IPS-15b (cell line): ENCODE data around the gene ZNF846.

ENCODE experiments used
- H3K27me3 ChIP-seq: one replicate; pipeline ENCODE4 v1.6.1; 2013; ENCODE audit warnings: low read length; ENCODE audit not compliant: control insufficient read depth, insufficient read depth
- H3K36me3 ChIP-seq: one replicate; pipeline ENCODE4 v1.6.1; 2013; ENCODE audit warnings: low read length; ENCODE audit not compliant: control insufficient read depth, insufficient read depth
- H3K4me1 ChIP-seq: one replicate; pipeline ENCODE4 v1.6.1; 2013; ENCODE audit warnings: mild to moderate bottlenecking, low read length; ENCODE audit not compliant: control insufficient read depth, insufficient read depth
- H3K4me3 ChIP-seq: one replicate; pipeline ENCODE4 v1.5.1; 2013; ENCODE audit warnings: low read depth, low read length
- H3K9ac ChIP-seq: one replicate; pipeline ENCODE4 v1.6.1; 2013; ENCODE audit warnings: low read depth, mild to moderate bottlenecking, low read length
- H3K9me3 ChIP-seq: one replicate; pipeline ENCODE4 v1.6.1; 2013; ENCODE audit warnings: mild to moderate bottlenecking, low read length; ENCODE audit not compliant: control insufficient read depth, insufficient read depth

The ZNF846 gene

DNA sequence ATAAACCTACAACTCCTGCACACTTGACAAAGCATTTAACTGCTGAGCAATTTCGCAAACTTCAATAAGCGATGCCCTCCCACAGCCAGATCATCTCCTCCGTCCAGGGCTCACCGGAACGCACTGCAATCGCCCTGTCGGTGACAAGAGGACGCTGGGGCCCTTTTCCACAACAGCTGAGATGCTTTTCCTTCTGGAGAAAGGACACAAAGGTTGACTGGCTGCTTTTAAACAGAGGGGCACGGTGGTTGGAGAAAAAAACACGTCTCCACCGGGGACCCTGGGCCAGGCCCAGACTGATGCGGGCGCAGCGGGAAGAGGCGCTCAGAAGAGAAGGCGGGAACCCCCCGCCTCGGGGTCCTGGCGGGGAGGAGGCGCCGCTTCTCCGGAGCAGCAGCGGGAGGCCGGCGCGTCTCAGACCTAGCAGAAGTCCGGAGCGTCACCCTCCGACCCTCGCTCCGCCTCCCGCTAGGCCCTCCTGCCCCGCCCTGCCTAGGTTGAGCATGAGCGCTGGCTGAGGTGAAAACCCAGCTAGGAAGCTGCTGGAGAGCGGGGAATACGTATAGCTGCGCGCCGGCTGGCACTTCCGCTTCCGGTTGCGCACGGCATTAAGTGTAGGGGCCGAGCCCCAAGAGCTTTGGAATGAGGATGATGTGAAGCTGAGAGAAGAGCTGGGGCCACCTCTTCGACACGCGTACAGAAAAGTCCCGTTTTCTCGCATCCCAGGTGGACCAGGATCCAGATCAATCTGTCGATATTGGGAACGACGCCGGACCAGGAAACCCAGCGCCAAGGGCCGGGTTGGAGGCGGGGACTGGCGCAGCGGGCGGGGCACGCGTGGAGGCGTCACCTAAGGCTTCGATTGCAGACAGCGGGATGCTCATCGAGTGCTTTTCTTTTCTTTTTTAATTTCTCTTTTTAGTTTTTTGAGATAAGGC is at the start of gene ZNF846:
Gene ZNF846 (minus strand): TSS at position 564 of the 938 bp plus-strand sequence. CDS start 3,788 bp downstream, outside the sequence.
- no peaks in the 10 kb centered on the region for H3K36me3 ChIP-seq

GRCh38 chr19:9818175-9818733 is 49.7 kb upstream of the ZNF846 start:
- peaks cover 4% of the 10 kb centered on the region for H3K4me1 ChIP-seq
- peak overlapping the region; percentile 96 for H3K9ac ChIP-seq
- no peaks in the 10 kb centered on the region for H3K27me3 ChIP-seq
- H3K4me3 ChIP-seq = peak overlapping the region; percentile 98
- H3K36me3 ChIP-seq = peaks cover 2% of the 10 kb centered on the region
- H3K9me3 ChIP-seq = no peaks in the 10 kb centered on the region

More for the DNA sequence above, at the start of gene ZNF846:
- Histone ChIP-seq H3K9ac (peak within 1 kb of the TSS; percentile 92), H3K27me3 (no peaks in the 10 kb centered on the region), H3K4me1 (no peaks in the 10 kb centered on the region), H3K4me3 (peak within 1 kb of the TSS; percentile 91), H3K9me3 (no peaks in the 10 kb centered on the region)

GRCh38 chr19:9811139-9811538 is 42.6 kb upstream of the ZNF846 start:
- Histone ChIP-seq H3K9me3 (no peaks in the 10 kb centered on the region), H3K36me3 (peaks cover 16% of the 10 kb centered on the region), H3K27me3 (no peaks in the 10 kb centered on the region), H3K4me1 (no peaks in the 10 kb centered on the region), H3K4me3 (no peak overlapping the region), H3K9ac (no peak overlapping the region)

GRCh38 chr19:9808855-9809824 is 40.6 kb upstream of the ZNF846 start:
- Histone ChIP-seq H3K9ac (no peak overlapping the region), H3K36me3 (peaks cover 14% of the 10 kb centered on the region)

DNA sequence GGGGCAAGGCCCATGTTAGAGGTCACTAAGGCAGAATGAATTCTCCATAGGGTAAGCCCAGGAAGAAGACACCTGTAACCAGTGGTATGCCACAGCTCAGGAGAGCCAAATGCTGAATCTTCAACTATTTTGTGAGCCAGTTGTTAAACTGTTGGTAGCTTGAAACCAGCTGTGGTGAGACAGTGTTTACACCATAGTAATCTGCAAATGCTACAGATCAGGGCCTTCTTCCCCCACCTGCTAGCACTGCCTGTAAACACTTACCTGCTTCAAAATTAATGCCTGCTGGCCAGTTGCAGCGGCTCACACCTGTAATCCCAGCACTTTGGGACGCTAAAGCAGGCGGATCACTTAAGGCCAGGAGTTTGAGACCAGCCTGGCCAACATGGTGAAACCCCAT is 38.3 kb upstream of the ZNF846 start:
- Histone ChIP-seq H3K4me1 (no peaks in the 10 kb centered on the region), H3K9me3 (no peaks in the 10 kb centered on the region), H3K9ac (no peak overlapping the region), H3K4me3 (no peak overlapping the region), H3K27me3 (no peaks in the 10 kb centered on the region), H3K36me3 (peaks cover 10% of the 10 kb centered on the region)

More at GRCh38 chr19:9808855-9809824, 40.6 kb upstream of the ZNF846 start:
- H3K9me3 ChIP-seq = no peaks in the 10 kb centered on the region
- H3K27me3 ChIP-seq = no peaks in the 10 kb centered on the region
- H3K4me1 ChIP-seq = no peaks in the 10 kb centered on the region
- H3K4me3 ChIP-seq = no peak overlapping the region

- Histone ChIP-seq H3K4me3 (no peak overlapping the region), H3K27me3 (no peaks in the 10 kb centered on the region), H3K36me3 (no peaks in the 10 kb centered on the region), H3K9me3 (no peaks in the 10 kb centered on the region), H3K9ac (no peak overlapping the region), H3K4me1 (no peaks in the 10 kb centered on the region)
These were observed 33.4 kb upstream of the ZNF846 start for GRCh38 chr19:9801976-9802375.

- Histone ChIP-seq H3K4me1 (no peaks in the 10 kb centered on the region), H3K4me3 (no peak overlapping the region), H3K27me3 (no peaks in the 10 kb centered on the region), H3K9ac (no peak overlapping the region), H3K36me3 (no peaks in the 10 kb centered on the region), H3K9me3 (no peaks in the 10 kb centered on the region)
These were observed 30.6 kb upstream of the ZNF846 start for GRCh38 chr19:9799162-9799561.

DNA sequence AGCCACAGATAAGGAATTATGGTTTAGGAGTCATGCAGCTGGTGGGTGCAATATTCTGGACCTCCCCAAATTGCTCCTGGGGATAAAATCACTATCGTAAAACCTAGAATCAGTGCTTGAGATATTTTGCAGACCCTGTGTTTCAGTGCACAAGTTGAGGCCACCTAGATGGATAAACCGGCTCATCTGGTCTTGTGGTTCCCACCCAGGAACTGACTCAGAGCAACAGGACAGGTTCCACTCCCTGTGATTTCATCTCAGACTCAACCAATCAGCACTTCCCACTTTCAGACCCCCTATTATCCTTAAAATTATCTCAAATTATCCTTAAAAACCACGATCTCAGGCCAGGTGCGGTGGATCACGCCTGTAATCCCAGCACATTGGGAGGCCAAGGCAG is 29.3 kb upstream of the ZNF846 start:
- Histone ChIP-seq H3K36me3 (no peaks in the 10 kb centered on the region), H3K9ac (no peak overlapping the region), H3K4me1 (no peaks in the 10 kb centered on the region), H3K4me3 (no peak overlapping the region), H3K27me3 (no peaks in the 10 kb centered on the region), H3K9me3 (no peaks in the 10 kb centered on the region)

GRCh38 chr19:9796113-9796773 is 27.7 kb upstream of the ZNF846 start:
- H3K9ac ChIP-seq = no peak overlapping the region
- no peak overlapping the region for H3K4me3 ChIP-seq
- H3K27me3 ChIP-seq = no peaks in the 10 kb centered on the region
- no peaks in the 10 kb centered on the region for H3K36me3 ChIP-seq
- H3K4me1 ChIP-seq = peaks cover under 1% of the 10 kb centered on the region
- no peaks in the 10 kb centered on the region for H3K9me3 ChIP-seq

- H3K36me3 ChIP-seq = no peaks in the 10 kb centered on the region
- no peaks in the 10 kb centered on the region for H3K9me3 ChIP-seq
- peak overlapping the region; percentile 85 for H3K4me3 ChIP-seq
- peaks cover 4% of the 10 kb centered on the region for H3K4me1 ChIP-seq
- peak overlapping the region; percentile 90 for H3K9ac ChIP-seq
- H3K27me3 ChIP-seq = no peaks in the 10 kb centered on the region
These were observed 24.6 kb upstream of the ZNF846 start for GRCh38 chr19:9793071-9793591.
